HUES48 (cell line): ENCODE measurements around the gene ENDOU.

Experiments
- H3K27ac ChIP-seq: one replicate; pipeline ENCODE4 v1.7.0; 2013; ENCODE audit warnings: low read depth, low read length, inconsistent platforms
- H3K27me3 ChIP-seq: 2 replicates; pipeline ENCODE4 v1.6.1; 2013; ENCODE audit warnings: mild to moderate bottlenecking, low read length; ENCODE audit not compliant: control insufficient read depth, insufficient read depth
- H3K36me3 ChIP-seq: 2 replicates; pipeline ENCODE4 v1.6.1; 2013; ENCODE audit warnings: low read length; ENCODE audit not compliant: control insufficient read depth, insufficient read depth
- H3K4me1 ChIP-seq: 2 replicates; pipeline ENCODE4 v1.6.1; 2013; ENCODE audit warnings: mild to moderate bottlenecking, low read length; ENCODE audit not compliant: control insufficient read depth, insufficient read depth
- H3K4me3 ChIP-seq: 2 replicates; pipeline ENCODE4 v1.5.1; 2013; ENCODE audit warnings: mild to moderate bottlenecking, low read depth, low read length
- H3K9ac ChIP-seq: 2 replicates; pipeline ENCODE4 v1.6.1; 2013; ENCODE audit warnings: mild to moderate bottlenecking, low read depth, low read length, moderate library complexity
- H3K9me3 ChIP-seq: 2 replicates; pipeline ENCODE4 v1.6.1; 2013; ENCODE audit warnings: low read length; ENCODE audit not compliant: control insufficient read depth, insufficient read depth

The ENDOU gene

GRCh38 chr12:47732504-47732903 lies 7.2 kb upstream of the ENDOU start:
- H3K27ac ChIP-seq = no peak overlapping the region
- H3K4me1 ChIP-seq = peaks cover 14% of the 10 kb centered on the region
- no peak overlapping the region for H3K4me3 ChIP-seq
- no peaks in the 10 kb centered on the region for H3K9me3 ChIP-seq
- H3K27me3 ChIP-seq = no peaks in the 10 kb centered on the region
- no peaks in the 10 kb centered on the region for H3K36me3 ChIP-seq
- no peak overlapping the region for H3K9ac ChIP-seq

DNA sequence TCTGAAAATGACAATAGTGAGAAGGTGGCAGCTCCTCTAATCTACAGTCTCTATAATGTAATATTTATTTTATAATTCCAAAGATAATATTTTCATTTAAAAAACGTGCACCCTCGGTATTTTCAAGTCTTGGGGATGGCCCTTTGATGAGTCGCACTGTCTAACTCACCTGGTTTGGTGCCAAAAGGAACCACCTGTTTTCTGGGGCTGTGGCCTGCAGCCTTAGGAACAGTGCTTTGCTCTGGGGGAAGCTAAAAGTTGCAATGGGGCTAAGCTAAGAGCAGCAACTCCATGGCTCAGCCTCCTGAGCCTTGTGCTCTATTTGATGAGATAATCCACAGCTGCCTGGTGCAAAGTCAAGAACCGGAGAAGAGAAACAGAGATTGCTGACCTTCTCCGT lies 6.4 kb upstream of the ENDOU start:
- Histone ChIP-seq H3K27me3 (no peaks in the 10 kb centered on the region), H3K9ac (no peak overlapping the region), H3K4me3 (no peak overlapping the region), H3K9me3 (no peaks in the 10 kb centered on the region), H3K4me1 (peaks cover 14% of the 10 kb centered on the region), H3K27ac (no peak overlapping the region), H3K36me3 (no peaks in the 10 kb centered on the region)

DNA sequence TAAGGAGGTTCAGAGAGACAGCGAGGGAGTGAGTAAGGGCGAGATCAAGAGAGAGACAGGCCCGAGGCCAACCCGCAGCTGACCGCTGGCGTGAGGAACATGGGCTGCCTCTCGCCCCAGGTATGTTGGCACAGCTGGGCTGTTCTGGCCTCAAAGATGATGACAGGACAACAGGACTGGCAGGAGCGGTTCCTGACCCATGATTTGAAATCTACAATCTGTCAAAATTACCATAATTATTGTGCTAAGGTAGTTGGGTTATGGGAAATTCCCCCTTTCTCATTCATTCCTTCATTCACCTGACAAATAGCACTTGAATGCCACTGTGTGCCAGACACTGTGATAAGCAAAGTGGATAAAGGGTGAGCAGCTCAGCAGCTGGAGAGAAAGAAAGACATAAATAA lies 5.1 kb upstream of the ENDOU start:
- no peaks in the 10 kb centered on the region for H3K9me3 ChIP-seq
- no peaks in the 10 kb centered on the region for H3K27me3 ChIP-seq
- no peaks in the 10 kb centered on the region for H3K36me3 ChIP-seq
- no peak overlapping the region for H3K9ac ChIP-seq
- peaks cover 13% of the 10 kb centered on the region for H3K4me1 ChIP-seq
- H3K4me3 ChIP-seq = no peak overlapping the region
- no peak overlapping the region for H3K27ac ChIP-seq

DNA sequence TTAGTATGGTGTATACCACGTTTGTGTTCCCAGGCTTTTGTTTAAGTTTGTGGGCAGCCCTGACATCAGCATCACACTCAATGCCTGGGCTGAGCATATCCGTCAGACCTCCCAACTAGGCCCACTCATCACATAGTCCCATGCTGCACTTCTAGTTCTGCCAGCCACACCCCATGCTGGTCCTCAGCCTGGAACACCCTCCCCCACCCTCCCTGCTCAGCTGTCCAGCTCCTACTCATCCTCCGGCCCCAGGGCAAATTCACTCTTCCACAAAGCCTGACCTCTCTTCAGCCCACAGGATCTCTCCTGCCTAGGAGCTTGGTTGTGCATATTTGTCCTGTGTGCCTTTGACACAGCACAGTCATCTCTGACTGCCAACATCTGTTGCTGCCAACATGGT lies 3.9 kb upstream of the ENDOU start:
- Histone ChIP-seq H3K4me1 (peaks cover 2% of the 10 kb centered on the region), H3K36me3 (no peaks in the 10 kb centered on the region), H3K4me3 (no peak overlapping the region), H3K27me3 (no peaks in the 10 kb centered on the region), H3K9ac (no peak overlapping the region), H3K9me3 (no peaks in the 10 kb centered on the region), H3K27ac (no peak overlapping the region)

GRCh38 chr12:47725893-47726292 lies 603 bp upstream of the ENDOU start:
- Histone ChIP-seq H3K9me3 (no peaks in the 10 kb centered on the region), H3K27me3 (no peaks in the 10 kb centered on the region), H3K27ac (no peak overlapping the region), H3K4me3 (no peak overlapping the region), H3K9ac (no peak overlapping the region), H3K36me3 (no peaks in the 10 kb centered on the region), H3K4me1 (no peaks in the 10 kb centered on the region)

- Histone ChIP-seq H3K4me3 (no peak overlapping the region), H3K27ac (no peak overlapping the region), H3K27me3 (no peaks in the 10 kb centered on the region), H3K4me1 (peaks cover 3% of the 10 kb centered on the region), H3K9ac (no peak overlapping the region), H3K36me3 (no peaks in the 10 kb centered on the region), H3K9me3 (no peaks in the 10 kb centered on the region)
Measured at GRCh38 chr12:47722941-47723631, 2.2 kb downstream of the ENDOU start.

- H3K36me3 ChIP-seq = no peaks in the 10 kb centered on the region
- H3K4me3 ChIP-seq = no peak overlapping the region
- H3K9ac ChIP-seq = no peak overlapping the region
- H3K27ac ChIP-seq = no peak overlapping the region
- H3K9me3 ChIP-seq = no peaks in the 10 kb centered on the region
- H3K4me1 ChIP-seq = peaks cover 9% of the 10 kb centered on the region
- peaks cover under 1% of the 10 kb centered on the region; the same call in 1 of the 2 replicates for H3K27me3 ChIP-seq
Measured at GRCh38 chr12:47722136-47722834, 3.0 kb downstream of the ENDOU start.

DNA sequence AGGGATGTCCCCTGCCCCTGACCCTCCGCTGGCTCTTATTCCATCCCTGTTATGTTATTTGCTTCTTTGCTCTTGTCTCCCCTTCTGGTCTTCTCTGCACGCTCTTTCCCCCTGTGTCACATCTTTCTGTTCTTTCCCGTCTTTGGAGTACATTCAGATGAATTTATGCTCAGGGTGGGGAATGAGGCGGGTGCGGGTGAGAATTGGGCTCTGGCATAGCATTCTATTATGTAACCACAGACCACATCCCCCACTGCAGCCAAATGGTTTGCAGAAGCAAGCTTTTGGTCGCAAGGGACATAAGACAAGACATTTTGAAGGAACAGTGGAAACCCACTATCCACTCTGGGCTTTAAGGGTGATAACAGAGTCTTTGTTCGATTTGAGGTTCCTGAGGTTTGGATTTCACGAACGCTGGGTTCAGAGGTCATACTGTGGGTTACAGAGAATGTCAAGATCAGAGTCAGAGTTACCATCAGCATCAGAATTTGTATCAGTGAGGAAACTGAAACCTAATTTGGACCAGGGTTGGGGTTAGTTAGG lies 3.8 kb downstream of the ENDOU start:
- no peaks in the 10 kb centered on the region for H3K9me3 ChIP-seq
- H3K36me3 ChIP-seq = no peaks in the 10 kb centered on the region
- H3K27ac ChIP-seq = no peak overlapping the region
- peaks cover 11% of the 10 kb centered on the region for H3K4me1 ChIP-seq
- no peak overlapping the region for H3K9ac ChIP-seq
- peaks cover 8% of the 10 kb centered on the region for H3K27me3 ChIP-seq
- no peak overlapping the region for H3K4me3 ChIP-seq

DNA sequence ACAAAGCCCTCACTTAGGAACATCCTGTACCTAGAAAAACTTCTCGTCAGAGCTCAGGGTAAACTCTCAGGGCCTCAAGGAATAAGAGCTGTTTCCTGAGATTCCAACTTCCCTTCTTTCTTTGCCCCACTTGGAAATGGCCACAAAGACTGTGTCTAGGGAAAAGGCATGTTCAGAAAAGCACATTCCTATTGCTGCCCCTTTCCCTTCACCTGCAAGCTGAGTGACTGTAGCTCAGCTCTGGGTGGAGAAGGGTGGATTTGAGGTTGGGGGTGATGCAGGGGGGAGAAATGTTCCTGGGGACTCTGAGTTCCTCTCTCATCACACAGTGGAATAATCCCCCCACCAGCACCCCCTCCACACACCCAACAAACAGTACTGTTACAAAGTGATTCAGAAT lies 6.8 kb downstream of the ENDOU start:
- no peak overlapping the region for H3K9ac ChIP-seq
- H3K9me3 ChIP-seq = no peaks in the 10 kb centered on the region
- no peak overlapping the region for H3K4me3 ChIP-seq
- peaks cover 11% of the 10 kb centered on the region for H3K4me1 ChIP-seq
- H3K27me3 ChIP-seq = peaks cover 11% of the 10 kb centered on the region
- H3K27ac ChIP-seq = no peak overlapping the region
- no peaks in the 10 kb centered on the region for H3K36me3 ChIP-seq

DNA sequence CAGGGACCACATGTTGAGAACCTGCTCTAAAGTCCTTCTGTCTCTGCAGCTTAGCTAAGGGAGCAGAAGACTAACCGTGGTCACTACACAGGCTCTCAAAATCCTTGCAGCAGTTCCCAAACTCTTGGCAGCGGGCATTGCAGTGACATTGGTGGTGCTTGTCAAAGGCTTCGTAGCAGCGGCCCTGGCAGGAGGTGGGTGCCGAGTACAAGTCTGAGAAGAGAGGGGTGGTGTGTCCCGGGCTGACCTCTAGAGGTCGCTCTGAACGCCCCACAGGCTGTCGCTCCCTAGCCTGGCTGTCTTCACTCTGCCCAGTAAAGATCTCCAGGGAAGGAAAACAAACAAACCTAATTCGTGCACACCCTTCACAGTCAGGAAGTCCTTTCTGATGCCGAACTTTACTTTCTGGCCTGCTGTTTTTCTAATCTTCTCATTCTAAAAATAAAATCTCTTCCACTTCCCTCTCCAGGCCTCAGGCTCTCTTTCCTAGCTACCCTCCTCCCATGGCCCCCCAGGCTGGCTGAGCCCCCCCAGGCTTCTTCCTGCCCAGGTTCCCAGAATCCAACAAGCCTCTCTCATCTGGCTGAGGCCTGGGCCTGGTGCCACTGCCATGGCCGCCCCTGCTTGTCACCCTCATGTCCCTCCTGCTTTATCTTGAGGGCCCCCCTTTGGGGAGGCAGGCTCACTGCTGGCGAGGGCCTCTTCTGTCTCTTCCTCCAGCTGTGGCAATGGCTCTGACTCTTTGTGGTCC lies 7.7 kb downstream of the ENDOU start:
- no peaks in the 10 kb centered on the region for H3K9me3 ChIP-seq
- no peak overlapping the region for H3K4me3 ChIP-seq
- peak overlapping the region; percentile 2; the same call in 1 of the 2 replicates for H3K9ac ChIP-seq
- peak overlapping the region; percentile 81 for H3K27ac ChIP-seq
- H3K27me3 ChIP-seq = peaks cover 11% of the 10 kb centered on the region
- H3K36me3 ChIP-seq = no peaks in the 10 kb centered on the region
- H3K4me1 ChIP-seq = peaks cover 11% of the 10 kb centered on the region

GRCh38 chr12:47717046-47717442 lies 8.2 kb downstream of the ENDOU start:
- Histone ChIP-seq H3K4me1 (peaks cover 11% of the 10 kb centered on the region), H3K4me3 (no peak overlapping the region), H3K36me3 (no peaks in the 10 kb centered on the region), H3K9me3 (no peaks in the 10 kb centered on the region), H3K27ac (no peak overlapping the region), H3K27me3 (peaks cover 11% of the 10 kb centered on the region), H3K9ac (no peak overlapping the region)
